ENCODE results near the gene ADCK2. TPM values are rescaled to one million over a fixed set of nuclear protein-coding genes. Genes with fewer than 3 reads are reported as not detected.

The ADCK2 gene
- total and polyA plus RNA-seq, 2 donors (not counting 3 experiments of a cell fraction or from before 2014, with no cell fraction given), result 10.3 to 13.3 TPM

DNA sequence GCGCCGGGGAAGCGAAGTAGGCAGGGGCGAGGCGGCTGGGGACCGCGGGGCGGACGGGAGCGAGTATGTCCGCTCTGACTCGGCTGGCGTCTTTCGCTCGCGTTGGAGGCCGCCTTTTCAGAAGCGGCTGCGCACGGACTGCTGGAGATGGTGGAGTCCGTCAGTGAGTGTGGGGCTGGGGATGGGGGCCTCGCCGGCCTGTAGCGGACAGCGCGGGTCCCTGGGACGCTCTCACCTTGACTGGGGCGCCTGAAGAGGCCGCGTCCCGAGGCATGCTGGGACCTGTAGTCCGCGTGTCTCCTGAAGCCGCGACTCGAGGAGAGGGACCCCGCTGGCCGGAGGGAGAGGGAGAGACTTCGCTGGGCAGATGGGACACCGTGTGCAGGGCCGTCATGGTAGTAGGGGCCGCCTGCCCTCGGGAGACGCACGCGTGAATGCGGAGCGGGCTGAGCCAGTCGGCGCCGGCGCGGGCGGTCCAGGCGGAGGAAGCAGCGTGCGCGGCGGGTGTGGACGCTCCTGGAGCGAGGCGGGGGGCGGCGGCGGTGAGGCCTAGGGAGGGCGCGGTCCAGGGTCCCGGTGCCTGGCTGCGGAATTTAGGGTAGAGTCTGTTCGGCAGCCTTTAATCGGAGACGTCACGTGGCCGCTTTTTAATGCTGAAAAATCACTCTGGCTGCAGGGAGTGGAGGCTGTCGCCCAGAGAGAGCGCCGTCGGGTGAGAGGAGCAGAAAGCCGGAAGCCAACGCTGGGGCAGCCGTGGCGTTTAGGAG, 24.1 kb downstream of the ADCK2 start, which contains the start of gene NDUFB2:
NDUFB2 (plus strand) TSS at position 29 of the 767 bp plus-strand sequence; CDS start at position 66, 37 bp downstream.
- peak; percentile 83 for FAIRE-seq
- Histone ChIP-seq H3K4me2 (ENCODE audit: insufficient read depth, low read length) (peak within 1 kb of the TSS; percentile 74), H2AFZ (ENCODE audit: low read depth, low read length) (peak within 1 kb of the TSS; percentile 70), H3K27ac (ENCODE audit: insufficient read depth, low read depth, low read length) (peak within 1 kb of the TSS; percentile 43), H3K4me1 (ENCODE audit: control insufficient read depth, extremely low read depth, insufficient read depth, low read length) (peaks cover 12% of the 10 kb centered on the region), H3K79me2 (ENCODE audit: control insufficient read depth, insufficient read depth, low read length) (peaks cover 44% of the 10 kb centered on the region), H3K4me3 (replicated peaks in 1 of 3; ENCODE audit: insufficient read depth in 1 of 3, low read depth in 1 of 3, low read length in 3 of 3) (peak within 1 kb of the TSS; percentile 45 to 79 (median 66)), H3K9me1 (replicated peaks; ENCODE audit: control insufficient read depth, extremely low read depth, insufficient read depth, low read length) (no peaks in the 10 kb centered on the region), H3K36me3 (ENCODE audit: control insufficient read depth in 2 of 2, extremely low read depth in 1 of 2, insufficient read depth in 2 of 2, low read length in 2 of 2) (no peaks in the 10 kb centered on the region), H3K27me3 (ENCODE audit: control insufficient read depth in 2 of 2, insufficient read depth in 2 of 2, low read length in 2 of 2) (no peaks in the 10 kb centered on the region), H3K9ac (replicated peaks; ENCODE audit: extremely low read depth, insufficient read depth, low read length) (peak within 1 kb of the TSS; percentile 68), H4K20me1 (replicated peaks; ENCODE audit: control insufficient read depth, extremely low read depth, insufficient read depth, low read length) (no peaks in the 10 kb centered on the region), H3K9me3 (replicated peaks; ENCODE audit: control insufficient read depth, insufficient read depth, low read length) (no peaks in the 10 kb centered on the region)
- POLR2A ChIA-PET, result no interaction called here
- dilution Hi-C loops (cut with MboI; ENCODE audit: extremely low pct_ligation_motif_present, low sequenced_read_pairs), result no loop called here
- CTCF ChIA-PET, result no interaction called here
- no TSS peak for BruUV-seq (replicated peaks)
- intact Hi-C loops (cut with micrococcal nuclease), result loop anchor here (1.0 kb wide), 2 partner anchors 22 to 317 kb away; partner anchors contain the start of gene MRPS33
- TF ChIP-seq POLR2AphosphoS5 (IDR thresholded peaks at IDR 0.05; ENCODE audit: insufficient read depth, low read depth, low read length), result peak; percentile 67
- peak; percentile 73 for TF ChIP-seq POLR2A (IDR thresholded peaks at IDR 0.05; ENCODE audit: low read depth, low read length)
- no peak for TF ChIP-seq FOS (IDR thresholded peaks at IDR 0.05; ENCODE audit: borderline replicate concordance, insufficient read depth, low read length)
- DNase-seq (ENCODE audit: low read depth, low spot score), result peak; percentile 92

GRCh38 chr7:140697447-140698143, 24.9 kb downstream of the ADCK2 start:
- H3K9ac ChIP-seq (replicated peaks; ENCODE audit: extremely low read depth, insufficient read depth, low read length), result peak overlapping the region; percentile 68
- H4K20me1 ChIP-seq (replicated peaks; ENCODE audit: control insufficient read depth, extremely low read depth, insufficient read depth, low read length), result no peaks in the 10 kb centered on the region
- H3K27me3 ChIP-seq (ENCODE audit: control insufficient read depth in 2 of 2, insufficient read depth in 2 of 2, low read length in 2 of 2), result no peaks in the 10 kb centered on the region
- no peaks in the 10 kb centered on the region for H3K9me3 ChIP-seq (replicated peaks; ENCODE audit: control insufficient read depth, insufficient read depth, low read length)
- H3K4me1 ChIP-seq (ENCODE audit: control insufficient read depth, extremely low read depth, insufficient read depth, low read length), result peaks cover 12% of the 10 kb centered on the region
- TSS peak; percentile 36 for BruUV-seq (replicated peaks)
- peaks cover 48% of the 10 kb centered on the region for H3K79me2 ChIP-seq (ENCODE audit: control insufficient read depth, insufficient read depth, low read length)
- ChIA-PET POLR2A (no interaction called here), CTCF (no interaction called here)
- H3K36me3 ChIP-seq (ENCODE audit: control insufficient read depth in 2 of 2, extremely low read depth in 1 of 2, insufficient read depth in 2 of 2, low read length in 2 of 2), result no peaks in the 10 kb centered on the region
- peak; percentile 54 for FAIRE-seq
- H3K27ac ChIP-seq (ENCODE audit: insufficient read depth, low read depth, low read length), result no peak overlapping the region
- dilution Hi-C loops (cut with MboI; ENCODE audit: extremely low pct_ligation_motif_present, low sequenced_read_pairs) (no loop called here), intact Hi-C loops (cut with micrococcal nuclease) (loop anchor here (1.0 kb wide), 1 partner anchor 317 kb away; the partner anchor contains the start of gene MRPS33)
- peak overlapping the region; percentile 70 for H2AFZ ChIP-seq (ENCODE audit: low read depth, low read length)
- no peak for DNase-seq (ENCODE audit: low read depth, low spot score)
- peaks cover 2% of the 10 kb centered on the region for H3K9me1 ChIP-seq (replicated peaks; ENCODE audit: control insufficient read depth, extremely low read depth, insufficient read depth, low read length)
- no peak for TF ChIP-seq MAX (IDR thresholded peaks at IDR 0.05; ENCODE audit: insufficient read depth, insufficient read length)
- no peak for TF ChIP-seq POLR2AphosphoS5 (IDR thresholded peaks at IDR 0.05; ENCODE audit: insufficient read depth, low read depth, low read length)
- no peak for TF ChIP-seq MYC (IDR thresholded peaks at IDR 0.05; ENCODE audit: low read depth, low read length)
- TF ChIP-seq EZH2 (IDR thresholded peaks at IDR 0.05; ENCODE audit: borderline replicate concordance, low read depth, low read length, severe bottlenecking), result no peak
- no peak for TF ChIP-seq FOS (IDR thresholded peaks at IDR 0.05; ENCODE audit: borderline replicate concordance, insufficient read depth, low read length)
- peak overlapping the region; percentile 74 for H3K4me2 ChIP-seq (ENCODE audit: insufficient read depth, low read length)
- peak overlapping the region; percentile 45 to 79 (median 66) for H3K4me3 ChIP-seq (replicated peaks in 1 of 3; ENCODE audit: insufficient read depth in 1 of 3, low read depth in 1 of 3, low read length in 3 of 3)
